Adrenal gland (tissue), 12 donors: ENCODE data around the gene STON2. TPM values are rescaled to one million over a fixed set of nuclear protein-coding genes. Genes with fewer than 3 reads are reported as not detected.

Experiments
- DNase-seq, 7 donors: peaks; one replicate each; pipeline ENCODE4 v3.0.0-alpha.2; 2019 to 2020
- H3K27ac ChIP-seq, 5 donors: fragments of 200-600 bp; sonication (generic) in 4 of 5; 1 replicate in 3 of 5; 2 replicates in 2 of 5; pipeline versions ENCODE4 v1.5.1 to v1.8.0; 2016 to 2020; ENCODE audit warnings: mild to moderate bottlenecking in 1 of 5
- H3K27me3 ChIP-seq: fragments of 200-600 bp; 2 replicates; pipeline ENCODE4 v1.8.0; 2021
- H3K36me3 ChIP-seq, 2 donors: fragments of 200-600 bp; replicated peaks in 1 of 2; 1 replicate in 1 of 2; 2 replicates in 1 of 2; pipeline versions ENCODE4 v1.5.1 to v1.8.0; 2018 to 2022
- H3K4me1 ChIP-seq, 2 donors: fragments of 200-600 bp; replicated peaks in 1 of 2; 1 replicate in 1 of 2; 2 replicates in 1 of 2; pipeline versions ENCODE4 v1.5.1 to v1.8.0; 2018 to 2021
- H3K4me3 ChIP-seq, 4 donors: fragments of 200-600 bp; sonication (generic) in 3 of 4; one replicate each; pipeline ENCODE4 v1.5.1; 2016 to 2018
- H3K9me3 ChIP-seq, 3 donors: fragments of 200-600 bp; sonication (generic) in 1 of 3; replicated peaks in 1 of 3; 1 replicate in 2 of 3; 2 replicates in 1 of 3; pipeline versions ENCODE4 v1.5.1 to v1.8.0; 2016 to 2021
- POLR2A ChIP-seq, 2 donors: fragments of 450-650 bp; IDR thresholded peaks; one replicate each; pipeline ENCODE4 v1.6.1; 2017; ENCODE audit warnings: antibody characterized with exemption in 2 of 2, mild to moderate bottlenecking in 2 of 2, moderate library complexity in 1 of 2
- WGBS, 4 donors: extraction: QIAGEN DNeasy Blood & Tissue Kit in 2 of 4; methylation state at CpG; one replicate each; pipeline versions ENCODE4 v1.1.5 to v1.1.7; 2013 to 2017; 5-methylcytosine and 5-hydroxymethylcytosine counted together
- intact Hi-C, 2 donors: fragments of 100-400 bp; cut with DNase I; formaldehyde crosslinking; loops; one replicate each; pipeline versions ENCODE4 v1.14.1 to v1.15.0; 2022 to 2023
- polyA plus RNA-seq, 3 donors: library from polyadenylated mRNA; stranded (reverse); fragments of 200-250 nt in 2 of 3; fragments of 350-450 nt in 1 of 3; fragmentation: Illumina TruSeq in 1 of 3; extraction: RNeasy Lipid Tissue Mini Kit (QIAGEN cat#74804) in 1 of 3; gene quantifications; one replicate each; pipeline ENCODE4 v1.2.3, GENCODE V29; 2013 to 2014
- total RNA-seq, 9 donors: library from RNA; depleted of rRNA in 4 of 9; stranded (reverse); fragments of >200 nt in 4 of 9; fragments of 120-200 nt in 1 of 9; fragmentation: NEBNext Ultra II Directional in 1 of 9; extraction: Animal tissue kit (Norgen Biotek cat#: 25700) in 1 of 9; gene quantifications; one replicate each; pipeline versions ENCODE4 v1.1.0 to v1.2.4, GENCODE V29; 2013 to 2023
- TF ChIP-seq, protein P1 (sequence below), 6 experiments: fragments of 450-650 bp in 4 of 6; fragments of 200-600 bp in 2 of 6; sonication (generic) in 1 of 6; IDR thresholded peaks; 1 replicate in 5 of 6; 2 replicates in 1 of 6; pipeline versions ENCODE4 v1.5.1 to v1.8.0; 2016 to 2021; ENCODE audit warnings: antibody characterized with exemption in 6 of 6, mild to moderate bottlenecking in 2 of 6, moderate library complexity in 1 of 6
- donor health status: healthy with polysubstance abuse.
- donor health status: Bipolar disorder and iron deficiency.
- donor health status: DM: yes; HTN: yes; CAD: no.
- donor health status: DM: no; HTN: no; CAD: no.
- donor health status: DM: no; HTN: no; CAD: no.
- donor health status: DM: yes; HTN: yes; CAD: no.

STON2 gene
- total and polyA plus RNA-seq, 12 donors: 0.62 to 15.4 (median 6.7) TPM

DNA sequence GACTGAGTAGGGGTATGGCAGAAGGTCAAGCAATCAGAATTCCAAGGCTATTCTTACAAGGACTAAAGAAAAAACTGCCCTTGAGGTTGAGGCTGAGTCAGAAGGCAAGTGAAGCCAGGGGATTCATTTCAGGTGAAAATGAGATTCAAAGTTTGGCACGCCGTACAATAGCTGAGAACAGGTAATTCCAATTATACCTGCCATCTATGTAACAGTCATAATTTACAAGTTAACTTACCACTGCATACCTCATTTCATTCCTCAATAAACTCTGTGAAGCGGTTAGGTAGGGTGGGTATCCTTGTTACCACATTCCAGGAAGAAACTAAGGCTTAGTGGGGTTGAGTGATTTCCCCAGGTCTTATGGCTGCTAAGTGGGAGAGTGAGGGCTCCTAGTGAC, 64.1 kb downstream of the STON2 start:
- Histone ChIP-seq H3K4me1 (no peaks in the 10 kb centered on the region), H3K36me3 (no peaks in the 10 kb centered on the region), H3K27ac (no peak overlapping the region), H3K9me3 (no peaks in the 10 kb centered on the region), H3K27me3 (no peaks in the 10 kb centered on the region), H3K4me3 (no peak overlapping the region)
- intact Hi-C loops: no loop called here
- DNase-seq: no peak
- 88 to 95% (median 91%) methylated on average over 3 of the region's 3 CpGs for WGBS, 4 donors
- no peak for TF ChIP-seq POLR2A (IDR thresholded peaks at IDR 0.05)
- TF ChIP-seq, protein P1, sequence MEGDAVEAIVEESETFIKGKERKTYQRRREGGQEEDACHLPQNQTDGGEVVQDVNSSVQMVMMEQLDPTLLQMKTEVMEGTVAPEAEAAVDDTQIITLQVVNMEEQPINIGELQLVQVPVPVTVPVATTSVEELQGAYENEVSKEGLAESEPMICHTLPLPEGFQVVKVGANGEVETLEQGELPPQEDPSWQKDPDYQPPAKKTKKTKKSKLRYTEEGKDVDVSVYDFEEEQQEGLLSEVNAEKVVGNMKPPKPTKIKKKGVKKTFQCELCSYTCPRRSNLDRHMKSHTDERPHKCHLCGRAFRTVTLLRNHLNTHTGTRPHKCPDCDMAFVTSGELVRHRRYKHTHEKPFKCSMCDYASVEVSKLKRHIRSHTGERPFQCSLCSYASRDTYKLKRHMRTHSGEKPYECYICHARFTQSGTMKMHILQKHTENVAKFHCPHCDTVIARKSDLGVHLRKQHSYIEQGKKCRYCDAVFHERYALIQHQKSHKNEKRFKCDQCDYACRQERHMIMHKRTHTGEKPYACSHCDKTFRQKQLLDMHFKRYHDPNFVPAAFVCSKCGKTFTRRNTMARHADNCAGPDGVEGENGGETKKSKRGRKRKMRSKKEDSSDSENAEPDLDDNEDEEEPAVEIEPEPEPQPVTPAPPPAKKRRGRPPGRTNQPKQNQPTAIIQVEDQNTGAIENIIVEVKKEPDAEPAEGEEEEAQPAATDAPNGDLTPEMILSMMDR (IDR thresholded peaks at IDR 0.05): no peak

DNA sequence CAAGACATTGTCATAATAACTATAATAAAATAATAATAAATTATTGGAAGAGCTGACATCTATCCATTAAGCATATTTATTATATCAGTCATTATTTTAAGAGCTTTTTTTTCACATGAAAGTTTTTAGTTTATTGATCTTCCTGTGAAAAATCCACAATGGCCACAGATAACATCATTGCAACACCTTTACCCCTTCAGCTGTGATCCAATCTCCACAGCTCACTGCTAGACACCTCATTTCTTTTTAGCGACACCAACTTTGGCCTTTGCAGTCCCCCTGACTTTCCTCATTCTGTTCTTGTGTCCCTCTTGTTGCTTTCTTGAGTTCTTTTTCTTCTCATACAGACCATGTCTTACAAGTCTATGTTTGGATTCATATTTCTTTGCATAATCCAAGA, 67.4 kb downstream of the STON2 start:
- no peaks in the 10 kb centered on the region for H3K27me3 ChIP-seq
- H3K4me1 ChIP-seq: no peaks in the 10 kb centered on the region
- H3K4me3 ChIP-seq: no peak overlapping the region
- no peak for DNase-seq
- WGBS, 4 donors: 91 to 96% (median 92%) methylated on average over 1 of the region's 1 CpG
- no peak overlapping the region for H3K27ac ChIP-seq
- intact Hi-C loops: no loop called here
- H3K9me3 ChIP-seq: no peaks in the 10 kb centered on the region
- no peaks in the 10 kb centered on the region for H3K36me3 ChIP-seq
- TF ChIP-seq, protein P1 (IDR thresholded peaks at IDR 0.05): no peak
- no peak for TF ChIP-seq POLR2A (IDR thresholded peaks at IDR 0.05)

DNA sequence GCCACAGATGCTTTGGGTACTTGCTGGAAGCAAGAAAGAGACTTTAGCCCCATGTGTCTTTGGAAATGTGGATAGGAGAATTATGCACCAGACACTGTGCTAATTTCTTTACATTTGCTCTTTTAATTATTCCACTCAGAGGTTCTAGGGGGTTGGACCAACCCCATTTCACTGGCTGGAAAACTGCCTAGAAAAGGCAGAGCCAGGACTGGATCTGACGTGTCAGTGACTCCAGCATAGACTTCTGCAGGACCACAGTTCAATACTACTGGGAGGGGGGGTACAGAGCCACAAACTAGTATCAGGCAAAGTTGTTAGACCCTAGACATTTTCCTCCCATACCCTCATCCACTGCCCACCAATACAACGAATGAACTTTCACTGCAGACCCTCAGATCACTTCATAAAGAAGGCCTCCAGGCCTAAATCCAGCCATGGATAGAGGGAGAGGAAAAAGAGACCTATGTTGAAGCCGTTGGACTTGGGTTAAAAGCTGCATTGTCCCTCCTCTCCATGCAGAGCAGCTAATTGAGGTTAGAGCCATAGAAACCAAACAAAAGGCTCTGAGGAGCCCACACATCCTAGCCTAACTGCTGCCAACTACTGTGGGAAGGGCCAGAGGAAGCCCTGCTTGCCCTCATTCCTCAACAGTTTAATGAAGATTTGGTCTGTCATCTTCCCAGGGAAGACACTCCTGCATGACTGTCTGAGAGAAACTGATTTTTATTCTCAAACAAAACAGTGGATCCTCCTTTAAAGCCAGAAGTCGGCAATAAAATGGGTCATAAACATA, 68.7 kb downstream of the STON2 start:
- no peaks in the 10 kb centered on the region for H3K9me3 ChIP-seq
- no peak overlapping the region for H3K27ac ChIP-seq
- DNase-seq: no peak
- H3K27me3 ChIP-seq: no peaks in the 10 kb centered on the region
- H3K4me1 ChIP-seq: no peaks in the 10 kb centered on the region
- TF ChIP-seq, protein P1 (IDR thresholded peaks at IDR 0.05): no peak
- no peak for TF ChIP-seq POLR2A (IDR thresholded peaks at IDR 0.05)
- no peak overlapping the region for H3K4me3 ChIP-seq
- 56 to 76% (median 72%) methylated on average over 3 to 4 of the region's 4 CpGs for WGBS, 4 donors
- H3K36me3 ChIP-seq: no peaks in the 10 kb centered on the region
- intact Hi-C loops: no loop called here

DNA sequence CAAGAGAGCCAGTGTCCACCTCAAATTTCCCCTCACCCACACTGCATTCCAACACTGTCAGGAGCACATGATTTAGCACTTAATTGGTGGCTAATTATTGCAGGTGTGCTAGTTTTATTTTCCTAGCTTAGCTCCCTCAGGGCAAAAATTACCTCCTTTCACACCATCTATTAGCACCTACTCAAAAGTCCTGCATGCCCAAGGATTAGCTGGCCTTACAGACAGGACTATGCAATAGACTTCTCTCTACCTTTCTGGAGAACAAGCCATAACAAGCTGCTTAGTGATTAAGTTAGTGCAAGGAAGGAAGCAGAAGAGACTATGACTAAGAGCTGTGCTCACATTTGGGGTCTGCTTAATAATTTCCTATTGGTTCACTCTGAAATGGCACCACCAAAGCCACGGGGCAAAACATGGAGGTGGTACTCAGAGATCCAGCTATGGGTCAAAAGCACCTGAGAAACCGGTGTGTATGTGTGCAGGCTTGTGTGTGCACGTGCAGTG, 69.5 kb downstream of the STON2 start:
- no peaks in the 10 kb centered on the region for H3K27me3 ChIP-seq
- intact Hi-C loops: no loop called here
- no peak for TF ChIP-seq POLR2A (IDR thresholded peaks at IDR 0.05)
- TF ChIP-seq, protein P1 (IDR thresholded peaks at IDR 0.05): no peak
- H3K9me3 ChIP-seq: no peaks in the 10 kb centered on the region
- no peak for DNase-seq
- no peaks in the 10 kb centered on the region for H3K4me1 ChIP-seq
- H3K36me3 ChIP-seq: no peaks in the 10 kb centered on the region
- H3K4me3 ChIP-seq: no peak overlapping the region
- H3K27ac ChIP-seq: no peak overlapping the region
- WGBS, 4 donors: 61 to 93% (median 70%) methylated on average over 3 of the region's 3 CpGs
